Large intestine (tissue), 3 donors: Measurements from ENCODE around the gene ZNF598. TPM values are rescaled to one million over a fixed set of nuclear protein-coding genes. Genes with fewer than 3 reads are reported as not detected.
"Not testable (repeated sequence)": the region's sequence is repeated elsewhere in the genome, so short reads cannot be mapped to it uniquely, and the experiment has no call there.

Source experiments
- DNase-seq, 2 donors: peaks; one replicate each; pipeline versions ENCODE4 v3.0.0 to v3.0.0-alpha.2; 2013
- H3K27ac ChIP-seq: one replicate; pipeline ENCODE4 v1.5.1; 2013; ENCODE audit warnings: low read length
- H3K27me3 ChIP-seq: 2 replicates; pipeline ENCODE4 v1.6.1; 2013; ENCODE audit warnings: low read length; ENCODE audit not compliant: control insufficient read depth, insufficient read depth
- H3K36me3 ChIP-seq: 2 replicates; pipeline ENCODE4 v1.6.1; 2013; ENCODE audit warnings: low read length; ENCODE audit not compliant: control insufficient read depth, insufficient read depth
- H3K4me1 ChIP-seq: one replicate; pipeline ENCODE4 v1.6.1; 2013; ENCODE audit warnings: low read length; ENCODE audit not compliant: control insufficient read depth, insufficient read depth
- H3K4me3 ChIP-seq: one replicate; pipeline ENCODE4 v1.5.1; 2013; ENCODE audit warnings: low read length
- H3K9me3 ChIP-seq: one replicate; pipeline ENCODE4 v1.6.1; 2013; ENCODE audit warnings: mild to moderate bottlenecking, low read depth, low read length, moderate library complexity; ENCODE audit not compliant: control insufficient read depth
- WGBS: methylation state at CpG from one replicate; pipeline ENCODE4 v1.1.5; 2013; ENCODE audit warnings: low lambda C conversion rate; ENCODE audit not compliant: insufficient coverage; 5-methylcytosine and 5-hydroxymethylcytosine counted together
- polyA plus RNA-seq: library from polyadenylated mRNA; unstranded; fragments of 120-200 nt; gene quantifications from one replicate; pipeline ENCODE4 v1.2.1, GENCODE V29; 2013

Gene ZNF598
- polyA plus RNA-seq, 1 donor, result 28.9 TPM

GRCh38 chr16:1962161-1963153, 47.2 kb downstream of the ZNF598 start:
- not testable (repeated sequence) for H3K27ac ChIP-seq, H3K9me3 ChIP-seq, H3K27me3 ChIP-seq, DNase-seq
- H3K4me3 ChIP-seq, result peak overlapping the region; percentile 87
- peaks cover 35% of the 10 kb centered on the region for H3K4me1 ChIP-seq
- H3K36me3 ChIP-seq, result peaks cover 25% of the 10 kb centered on the region
- WGBS, result no CpG with 5 or more reads among the region's 37 CpGs

DNA sequence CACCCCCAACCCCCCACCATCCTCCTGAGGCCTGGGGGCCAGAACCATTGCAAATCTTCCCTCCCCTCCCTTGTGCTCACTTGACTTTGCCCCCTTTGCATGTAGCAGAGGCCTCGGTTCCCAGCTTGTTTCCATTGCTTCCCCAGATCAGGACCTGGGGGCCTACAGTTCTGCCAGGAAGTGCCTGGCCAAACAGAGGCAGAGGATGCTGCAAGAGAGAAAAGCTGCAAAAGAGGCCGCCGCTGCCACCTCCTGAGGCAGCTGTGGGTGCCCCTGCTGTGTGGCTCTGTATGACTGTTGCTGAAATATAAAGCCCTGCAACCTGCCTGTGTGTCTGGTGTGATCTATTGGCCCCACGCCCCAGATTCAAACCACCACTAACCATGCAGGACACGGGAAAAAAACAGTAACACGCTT, 48.0 kb downstream of the ZNF598 start:
- WGBS, result no CpG with 5 or more reads among the region's 6 CpGs
- no peak overlapping the region for H3K27ac ChIP-seq
- H3K4me1 ChIP-seq, result peaks cover 35% of the 10 kb centered on the region
- DNase-seq, result no peak
- peaks cover 6% of the 10 kb centered on the region for H3K27me3 ChIP-seq
- no peak overlapping the region for H3K4me3 ChIP-seq
- peaks cover 25% of the 10 kb centered on the region for H3K36me3 ChIP-seq
- peaks cover 3% of the 10 kb centered on the region for H3K9me3 ChIP-seq

DNA sequence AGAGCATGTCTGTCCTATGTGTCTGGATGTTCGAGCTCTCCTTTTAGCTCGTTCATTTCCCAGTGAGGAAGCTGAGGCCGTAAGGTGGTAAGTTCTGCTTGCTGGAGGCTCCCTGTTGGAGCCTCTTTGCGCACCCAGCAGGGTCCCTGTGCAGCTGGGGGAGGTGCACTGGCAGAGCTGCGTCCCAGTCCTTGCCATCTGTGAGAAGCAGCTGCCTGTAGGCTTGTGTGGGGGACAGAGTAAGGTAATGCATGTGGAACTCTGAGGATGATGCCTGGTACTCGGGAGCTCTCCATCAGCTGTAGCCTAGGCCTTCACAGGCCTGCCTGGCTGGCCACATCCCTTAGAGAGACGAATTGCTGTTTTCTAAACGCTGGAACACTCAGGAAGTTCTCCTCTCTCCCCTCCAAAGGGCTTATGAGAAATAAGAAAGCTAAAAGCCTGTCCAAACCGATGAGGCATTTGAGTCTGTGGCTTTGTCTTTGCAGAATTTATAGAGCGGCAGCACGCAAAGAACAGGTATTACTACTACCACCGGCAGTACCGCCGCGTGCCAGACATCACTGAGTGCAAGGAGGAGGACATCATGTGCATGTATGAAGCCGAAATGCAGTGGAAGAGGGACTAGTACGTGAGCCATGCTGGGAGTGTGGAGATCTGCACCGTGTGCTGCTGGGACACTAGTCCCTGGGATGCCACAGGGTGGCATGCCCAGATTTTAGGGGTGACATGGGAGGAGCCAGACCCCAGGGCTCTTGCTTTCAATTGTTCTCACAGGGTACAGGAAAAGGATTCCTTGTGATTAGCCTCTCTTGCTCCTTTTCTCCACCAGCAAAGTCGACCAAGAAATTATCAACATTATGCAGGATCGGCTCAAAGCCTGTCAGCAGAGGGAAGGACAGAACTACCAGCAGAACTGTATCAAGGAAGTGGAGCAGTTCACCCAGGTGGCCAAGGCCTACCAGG, 48.7 kb downstream of the ZNF598 start:
- Histone ChIP-seq H3K27ac (no peak overlapping the region), H3K9me3 (peaks cover 3% of the 10 kb centered on the region), H3K36me3 (peaks cover 25% of the 10 kb centered on the region), H3K4me3 (peak overlapping the region; percentile 100), H3K4me1 (peaks cover 33% of the 10 kb centered on the region), H3K27me3 (peaks cover 6% of the 10 kb centered on the region)
- DNase-seq, result no peak
- no CpG with 5 or more reads among the region's 20 CpGs for WGBS

- no CpG with 5 or more reads among the region's 79 CpGs for WGBS
- Histone ChIP-seq H3K4me3 (peak within 1 kb of the TSS; percentile 100), H3K27ac (peak within 1 kb of the TSS; percentile 64), H3K9me3 (peaks cover 3% of the 10 kb centered on the region), H3K36me3 (peaks cover 25% of the 10 kb centered on the region), H3K4me1 (peaks cover 28% of the 10 kb centered on the region), H3K27me3 (peaks cover 6% of the 10 kb centered on the region)
- DNase-seq, result peak; percentile 89 to 92
Observed at GRCh38 chr16:1959269-1960039, 50.2 kb downstream of the ZNF598 start, which contains the start of gene NDUFB10. Gene NDUFB10, plus strand, starts transcription at chr16:1959538. Its CDS starts 87 bp downstream, at chr16:1959625.

GRCh38 chr16:1958715-1959268, 50.8 kb downstream of the ZNF598 start:
- no peak for DNase-seq
- H3K4me1 ChIP-seq, result peaks cover 28% of the 10 kb centered on the region
- H3K9me3 ChIP-seq, result peaks cover 3% of the 10 kb centered on the region
- no peak overlapping the region for H3K27ac ChIP-seq
- no peak overlapping the region for H3K4me3 ChIP-seq
- H3K36me3 ChIP-seq, result peaks cover 25% of the 10 kb centered on the region
- peaks cover 6% of the 10 kb centered on the region for H3K27me3 ChIP-seq
- 17% methylated on average over 3 of the region's 14 CpGs for WGBS

- DNase-seq, H3K9me3 ChIP-seq, H3K27ac ChIP-seq, H3K27me3 ChIP-seq, H3K4me3 ChIP-seq: not testable (repeated sequence)
- Histone ChIP-seq H3K4me1 (peaks cover 28% of the 10 kb centered on the region), H3K36me3 (peaks cover 24% of the 10 kb centered on the region)
- WGBS, result no CpG with 5 or more reads among the region's 30 CpGs
Observed at GRCh38 chr16:1958143-1958491, 51.5 kb downstream of the ZNF598 start.

DNA sequence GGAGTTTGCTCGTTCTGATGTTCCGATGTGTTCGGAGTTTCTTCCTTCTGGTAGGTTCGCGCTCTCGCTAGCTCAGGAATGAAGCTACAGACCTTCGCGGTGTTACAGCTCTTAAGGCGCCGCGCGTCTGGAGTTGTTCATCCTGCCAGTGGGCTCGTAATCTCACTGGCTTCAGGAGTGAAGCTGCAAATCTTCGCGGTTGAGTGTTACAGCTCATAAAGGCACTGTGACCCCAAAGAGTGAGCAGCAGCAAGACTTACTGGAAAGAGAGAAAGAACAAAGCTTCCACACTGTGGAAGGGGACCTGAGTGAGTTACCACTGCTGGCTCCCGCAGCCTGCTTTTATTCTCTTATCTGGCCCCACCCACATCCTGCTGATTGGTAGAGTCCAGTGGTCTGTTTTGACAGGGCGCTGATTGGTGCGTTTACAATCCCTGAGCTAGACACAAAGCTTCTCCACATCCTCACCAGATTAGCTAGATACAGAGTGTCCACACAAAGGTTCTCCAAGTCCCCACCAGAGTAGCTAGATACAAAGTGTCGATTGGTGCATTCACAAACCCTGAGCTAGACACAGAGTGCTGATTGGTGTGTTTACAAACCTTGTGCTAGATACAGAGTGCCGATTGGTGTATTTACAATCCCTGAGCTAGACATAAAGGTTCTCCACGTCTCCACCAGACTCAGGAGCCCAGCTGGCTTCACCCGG, 52.0 kb downstream of the ZNF598 start:
- WGBS, result no CpG with 5 or more reads among the region's 22 CpGs
- peaks cover 23% of the 10 kb centered on the region for H3K4me1 ChIP-seq
- H3K27me3 ChIP-seq, H3K9me3 ChIP-seq, H3K4me3 ChIP-seq, H3K27ac ChIP-seq, DNase-seq: not testable (repeated sequence)
- peaks cover 19% of the 10 kb centered on the region for H3K36me3 ChIP-seq

GRCh38 chr16:1953734-1954133, 55.9 kb downstream of the ZNF598 start:
- peaks cover 3% of the 10 kb centered on the region for H3K9me3 ChIP-seq
- H3K4me3 ChIP-seq, result no peak overlapping the region
- peaks cover 2% of the 10 kb centered on the region for H3K27me3 ChIP-seq
- peaks cover 1% of the 10 kb centered on the region for H3K4me1 ChIP-seq
- WGBS, result no CpG with 5 or more reads among the region's 22 CpGs
- no peak for DNase-seq
- H3K27ac ChIP-seq, result no peak overlapping the region
- H3K36me3 ChIP-seq, result no peaks in the 10 kb centered on the region

- DNase-seq, result no peak
- Histone ChIP-seq H3K27ac (no peak overlapping the region), H3K9me3 (no peaks in the 10 kb centered on the region), H3K36me3 (no peaks in the 10 kb centered on the region), H3K4me3 (no peak overlapping the region), H3K4me1 (no peaks in the 10 kb centered on the region), H3K27me3 (no peaks in the 10 kb centered on the region)
- WGBS, result no CpG with 5 or more reads among the region's 19 CpGs
Observed at GRCh38 chr16:1950559-1950958, 59.1 kb downstream of the ZNF598 start.
